Stimulated activated CD4-positive, alpha-beta T cell treated with anti-CD3 and anti-CD28 coated beads, Interleukin-4, amount 100 ng/mL, for 24 hours (primary cell): ENCODE results near the gene EPN1.
"Not testable (repeated sequence)": the region's sequence is repeated elsewhere in the genome, so short reads cannot be mapped to it uniquely, and the experiment has no call there.

Source experiments
- DNase-seq: peaks from one replicate; pipeline ENCODE4 v3.0.0-alpha.2; 2020

Gene EPN1

DNA sequence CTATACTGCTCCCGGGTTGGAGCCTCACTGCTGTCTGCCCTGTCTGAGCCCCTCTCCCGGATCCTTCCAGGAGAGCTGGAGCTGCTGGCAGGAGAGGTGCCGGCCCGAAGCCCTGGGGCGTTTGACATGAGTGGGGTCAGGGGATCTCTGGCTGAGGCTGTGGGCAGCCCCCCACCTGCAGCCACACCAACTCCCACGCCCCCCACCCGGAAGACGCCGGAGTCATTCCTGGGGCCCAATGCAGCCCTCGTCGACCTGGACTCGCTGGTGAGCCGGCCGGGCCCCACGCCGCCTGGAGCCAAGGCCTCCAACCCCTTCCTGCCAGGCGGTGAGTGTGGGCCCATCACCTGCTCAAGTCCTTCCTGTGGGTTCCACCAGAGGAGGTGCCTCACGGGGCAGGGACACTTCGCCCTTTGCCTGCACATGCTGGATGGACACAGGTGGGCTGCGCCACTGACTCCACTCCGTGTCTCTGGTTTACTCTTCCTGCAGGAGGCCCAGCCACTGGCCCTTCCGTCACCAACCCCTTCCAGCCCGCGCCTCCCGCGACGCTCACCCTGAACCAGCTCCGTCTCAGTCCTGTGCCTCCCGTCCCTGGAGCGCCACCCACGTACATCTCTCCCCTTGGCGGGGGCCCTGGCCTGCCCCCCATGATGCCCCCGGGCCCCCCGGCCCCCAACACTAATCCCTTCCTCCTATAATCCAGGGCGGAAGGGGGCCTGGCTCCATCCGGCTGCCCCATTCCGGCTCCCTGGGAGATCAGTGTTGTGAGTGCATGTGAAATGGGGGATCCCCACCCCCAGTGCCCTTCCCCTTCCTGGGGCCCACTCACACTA is 19.8 kb downstream of the EPN1 start:
- DNase-seq, result no peak

- no peak for DNase-seq
These were observed 20.7 kb downstream of the EPN1 start for GRCh38 chr19:55695511-55696290.

- DNase-seq, result no peak
These were observed 21.5 kb downstream of the EPN1 start for GRCh38 chr19:55696301-55697068.

DNA sequence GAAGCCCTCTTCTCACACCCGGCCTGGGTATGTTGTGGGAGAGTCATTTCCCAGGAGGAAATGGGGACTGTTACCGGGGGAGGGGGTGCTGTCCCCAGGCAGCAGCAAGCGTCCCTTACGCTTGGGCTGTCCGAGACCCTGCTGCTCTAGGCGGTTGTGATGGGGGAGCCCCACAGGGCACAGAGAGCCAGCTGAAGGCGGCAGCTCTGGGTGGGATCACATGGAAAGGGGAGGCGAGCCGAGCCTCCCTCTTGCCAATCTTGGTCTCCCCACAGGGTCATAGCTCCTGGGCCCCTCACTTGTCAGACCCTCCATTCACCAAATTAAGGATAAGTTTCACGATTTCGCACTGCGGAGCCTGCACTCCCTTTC is 22.0 kb downstream of the EPN1 start:
- no peak for DNase-seq

- no peak for DNase-seq
These were observed 22.7 kb downstream of the EPN1 start for GRCh38 chr19:55697698-55698097.

DNA sequence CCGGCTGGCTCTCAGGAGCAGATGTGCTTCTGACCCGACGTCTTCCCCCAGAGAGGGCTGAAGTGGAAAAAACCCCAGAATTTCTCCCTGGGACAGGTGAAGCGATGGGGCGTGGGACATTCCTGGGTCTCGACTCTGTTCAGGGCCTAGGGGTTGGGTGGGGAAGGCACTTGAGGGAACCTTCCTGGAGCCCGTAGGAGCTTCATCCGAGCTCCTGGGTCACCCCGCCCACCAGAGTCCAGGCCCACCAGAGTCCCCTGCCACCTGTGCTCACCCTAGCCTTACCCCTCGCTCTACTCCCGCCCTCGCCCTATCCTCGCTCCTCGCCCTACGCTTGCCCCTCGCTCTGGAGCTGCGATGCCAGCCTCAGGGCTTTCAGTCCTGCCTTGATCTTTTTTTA is 23.2 kb downstream of the EPN1 start:
- no peak for DNase-seq

- no peak for DNase-seq
These were observed 24.2 kb downstream of the EPN1 start for GRCh38 chr19:55699221-55699620.

- DNase-seq, result no peak
These were observed 25.8 kb downstream of the EPN1 start for GRCh38 chr19:55700813-55701212.

- no peak for DNase-seq
These were observed 27.2 kb downstream of the EPN1 start for GRCh38 chr19:55702131-55702627.

DNA sequence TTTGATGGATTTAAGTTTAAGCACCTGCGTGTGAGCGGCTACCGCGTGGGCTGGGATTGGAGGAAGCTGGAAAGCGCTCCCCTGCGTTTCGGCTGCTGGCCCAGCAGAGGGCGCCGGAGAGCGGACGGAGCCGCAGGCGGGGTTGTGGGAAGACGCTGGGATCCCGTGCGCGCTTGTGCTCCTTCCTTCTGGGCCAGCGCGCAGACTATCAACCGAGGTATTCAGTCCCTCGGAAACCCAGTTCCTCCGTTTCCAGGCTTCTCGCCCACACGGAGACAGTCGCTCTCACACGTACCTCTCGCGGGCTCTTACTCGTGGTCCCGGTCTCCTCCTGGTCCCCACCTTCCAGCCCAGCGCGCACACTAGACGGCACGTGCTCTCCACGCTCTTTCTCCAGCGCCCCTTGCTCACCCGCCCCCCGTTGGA is 28.8 kb downstream of the EPN1 start:
- peak; percentile 37 for DNase-seq

GRCh38 chr19:55704494-55705245 is 29.6 kb downstream of the EPN1 start:
- DNase-seq, result no peak

DNA sequence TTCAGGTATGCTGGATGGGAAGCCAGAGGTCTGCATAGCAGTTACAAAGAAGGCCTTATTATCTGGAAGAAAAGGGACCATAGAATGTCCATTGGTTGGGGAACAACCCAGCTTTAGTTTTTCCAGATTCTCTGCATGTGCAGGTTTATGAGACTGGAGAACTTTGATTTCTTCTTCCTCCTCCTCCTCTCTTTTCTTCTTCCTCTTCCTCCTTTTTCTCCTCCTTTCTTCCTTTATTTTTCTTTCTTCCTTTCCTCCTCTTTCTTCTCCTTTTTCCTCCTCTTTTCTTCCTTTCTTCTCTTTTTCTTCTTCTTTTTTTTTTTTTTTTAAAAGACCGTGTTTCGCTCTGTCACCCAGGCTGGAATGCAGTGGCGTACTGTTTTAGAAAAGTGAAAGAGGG is 30.9 kb downstream of the EPN1 start:
- DNase-seq, result no peak

GRCh38 chr19:55711719-55712118 is 36.7 kb downstream of the EPN1 start:
- no peak for DNase-seq

DNA sequence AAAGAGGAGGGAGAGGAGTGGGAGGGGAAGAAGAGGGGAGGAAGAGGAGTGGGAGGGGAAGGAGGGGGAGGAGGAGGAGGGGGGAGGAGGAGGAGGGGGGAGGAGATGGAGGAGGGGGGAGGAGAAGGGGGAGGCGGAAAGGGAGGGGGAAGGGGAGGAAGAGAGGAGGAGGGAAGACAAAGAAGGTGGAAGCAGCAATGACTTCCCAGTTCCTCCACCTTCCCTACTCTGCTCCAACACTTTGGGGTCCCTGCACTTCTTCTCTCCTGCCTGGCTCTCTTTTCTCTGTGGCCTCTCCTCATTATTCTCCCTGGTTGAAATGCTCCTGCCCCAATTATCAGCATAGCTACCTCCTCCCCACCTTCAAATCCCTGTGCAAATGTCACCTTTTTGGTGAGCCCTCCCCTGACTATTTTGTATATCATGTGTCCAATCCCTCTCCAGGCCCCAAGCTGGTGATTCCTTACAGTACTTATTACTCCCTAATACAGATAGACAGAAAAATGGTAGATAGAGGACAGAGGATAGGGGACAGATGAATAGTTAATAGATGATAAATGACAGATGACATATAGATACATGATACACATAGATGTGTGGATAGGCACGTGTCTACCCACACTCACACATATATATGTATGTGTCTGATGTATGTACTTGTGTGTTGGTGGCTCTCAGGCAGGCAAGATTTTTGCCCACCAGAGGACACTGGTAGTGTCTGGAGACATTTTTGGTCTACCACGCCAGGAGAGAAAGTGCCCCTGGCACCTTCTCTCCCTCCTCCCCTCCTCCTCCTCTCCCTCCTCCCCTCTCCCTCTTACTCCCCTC is 38.0 kb downstream of the EPN1 start:
- DNase-seq, result no peak

DNA sequence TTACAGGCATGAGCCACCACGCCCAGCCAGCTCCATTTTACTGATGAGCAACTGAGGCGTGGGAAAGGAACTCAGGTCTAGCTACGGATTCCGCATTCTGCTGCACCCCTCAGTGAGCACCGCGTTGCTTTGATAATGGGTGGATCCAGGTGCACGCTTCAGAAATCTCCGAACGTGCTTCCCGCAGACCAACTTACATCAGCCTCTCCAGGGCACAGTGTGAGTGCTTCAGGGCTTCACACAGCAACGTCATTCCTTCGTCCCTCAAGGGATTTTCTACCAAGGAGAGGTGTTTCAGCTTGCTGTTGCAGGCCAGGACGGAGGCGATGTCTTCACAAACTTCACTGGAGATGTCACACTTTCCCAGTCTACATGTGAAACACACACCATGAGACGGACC is 41.5 kb downstream of the EPN1 start:
- DNase-seq, result no peak

DNA sequence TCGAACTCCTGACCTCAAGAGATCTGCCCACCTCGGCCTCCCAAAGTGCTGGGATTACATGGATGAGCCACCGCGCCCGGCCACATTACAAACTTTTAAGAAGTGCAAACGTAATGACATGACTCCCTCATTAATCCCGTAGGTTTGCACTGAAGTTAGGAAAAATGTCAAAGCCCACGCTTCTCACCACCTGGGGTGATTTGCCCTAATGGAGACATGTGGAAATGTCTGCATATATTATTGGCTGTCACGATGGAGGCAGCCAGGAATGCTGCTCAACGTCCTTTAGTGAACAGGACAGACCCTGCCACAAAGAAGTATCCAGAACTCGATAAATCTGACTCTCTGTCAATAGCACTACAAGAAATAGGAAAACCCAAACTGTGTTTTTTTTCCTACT is 42.2 kb downstream of the EPN1 start:
- no peak for DNase-seq

- DNase-seq, result not testable (repeated sequence)
These were observed 43.1 kb downstream of the EPN1 start for GRCh38 chr19:55717879-55718711.

GRCh38 chr19:55720214-55720746 is 45.3 kb downstream of the EPN1 start:
- no peak for DNase-seq

GRCh38 chr19:55720801-55721200 is 45.8 kb downstream of the EPN1 start:
- DNase-seq, result no peak

DNA sequence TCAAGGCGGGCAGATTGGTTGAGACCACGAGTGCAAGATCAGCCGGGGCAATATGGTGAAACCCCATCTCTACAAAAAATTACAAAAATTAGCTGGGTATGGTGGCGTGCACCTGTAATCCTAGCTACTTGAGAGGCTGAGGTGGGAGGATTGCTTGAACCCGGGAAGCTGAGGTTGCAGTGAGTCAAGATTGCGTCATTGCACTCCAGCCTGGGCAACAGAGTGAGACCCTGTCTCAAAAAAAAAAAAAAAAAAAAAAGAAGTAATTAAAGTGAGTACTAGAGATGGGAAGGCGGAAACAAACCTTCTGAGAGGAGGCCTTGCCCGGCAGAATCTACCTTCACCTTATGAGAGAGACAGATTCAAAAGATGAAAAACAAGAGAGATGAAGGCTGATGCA is 48.5 kb downstream of the EPN1 start:
- DNase-seq, result no peak
